ENCODE results near the gene MORN1.
A peak's percentile ranks its signal among the peaks of the same experiment; 100 is the strongest.

DNA sequence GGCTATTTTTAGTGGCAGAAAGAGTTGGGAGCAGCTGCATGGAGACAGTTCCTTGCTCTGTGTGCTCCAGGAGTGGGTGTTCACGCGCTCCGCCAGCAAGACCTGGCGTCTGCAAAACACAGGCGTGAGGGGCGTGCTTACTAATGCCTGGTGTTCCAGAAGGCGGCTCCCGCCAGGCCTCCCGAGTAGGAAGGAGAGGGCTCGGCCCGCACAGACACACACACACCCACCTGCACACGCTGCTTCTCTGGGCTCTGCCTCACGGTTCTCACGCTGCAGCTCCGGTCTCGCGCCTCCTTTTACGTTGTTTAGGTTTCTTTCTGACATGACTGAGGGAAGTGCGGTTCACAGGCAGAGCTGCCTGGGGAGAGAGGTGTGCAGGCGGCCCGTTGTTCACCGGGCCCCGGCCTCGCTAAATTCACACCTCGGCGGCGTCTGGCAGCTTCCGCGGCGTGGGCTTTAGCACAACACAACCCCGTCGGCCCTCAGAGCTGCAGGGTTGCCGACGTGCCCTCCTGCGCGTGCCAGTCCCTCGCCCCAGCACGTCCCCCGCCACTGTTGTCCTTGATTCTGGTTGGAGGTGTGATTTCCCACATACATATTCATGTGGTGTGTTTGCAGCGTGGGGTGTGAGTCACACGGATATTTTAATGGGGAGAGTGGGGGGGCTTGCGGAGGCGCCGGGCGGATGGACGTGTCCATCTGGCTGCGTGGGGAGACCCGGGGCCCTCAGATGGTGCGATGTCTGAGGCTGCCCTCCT, 86.3 kb downstream of the MORN1 start:
- no peak for TF ChIP-seq CTCF (IDR thresholded peaks at IDR 0.05 in 8 of 11, conservative IDR thresholded peaks at IDR 0.05 in 3 of 11)
- no peak for TF ChIP-seq POLR2A (IDR thresholded peaks at IDR 0.05)
- peak in 1 of 3 donors; percentile 3 for TF ChIP-seq POLR2AphosphoS5 (IDR thresholded peaks at IDR 0.05)
